Measurements from ENCODE around the gene NEK1. TPM values are rescaled to one million over a fixed set of nuclear protein-coding genes. Genes with fewer than 3 reads are reported as not detected.

The NEK1 gene
- total and polyA plus RNA-seq, 2 donors (not counting 1 experiment from before 2014, with no cell fraction given) = 3.3 to 21.4 TPM

- no CpG with 5 or more reads among the region's 4 CpGs for WGBS (ENCODE audit: insufficient coverage)
- peaks cover 25% of the 10 kb centered on the region for H3K9me3 Mint-ChIP-seq (ENCODE audit: insufficient read depth)
- CTCF ChIA-PET = no interaction called here
Measured at GRCh38 chr4:169446824-169447223, 165.6 kb downstream of the NEK1 start.

GRCh38 chr4:169443748-169444147, 168.6 kb downstream of the NEK1 start:
- Histone ChIP-seq H3K9me3 (ENCODE audit: control extremely low read depth in 1 of 3, control insufficient read depth in 2 of 3, insufficient read depth in 1 of 3, low read length in 2 of 3) (peaks cover 3 to 25% (median 19%) of the 10 kb centered on the region in 3 donors), H3K27ac (ENCODE audit: low read length in 2 of 2) (no peak overlapping the region), H3K9ac (ENCODE audit: low read length) (no peak overlapping the region), H3K79me2 (ENCODE audit: control insufficient read depth, insufficient read depth, low read length) (peaks cover 7% of the 10 kb centered on the region), H3K27me3 (replicated peaks in 1 of 4; ENCODE audit: control extremely low read depth in 1 of 4, control insufficient read depth in 3 of 4, insufficient read depth in 4 of 4, low read length in 3 of 4) (no peaks in the 10 kb centered on the region), H3K4me3 (ENCODE audit: control extremely low read depth in 1 of 5, extremely low read depth in 1 of 5, insufficient read depth in 1 of 5, low read depth in 2 of 5, low read length in 4 of 5) (no peak overlapping the region), H3K36me3 (replicated peaks in 1 of 2; ENCODE audit: control extremely low read depth in 1 of 2, control insufficient read depth in 1 of 2, extremely low read depth in 1 of 2, insufficient read depth in 2 of 2, low read length in 1 of 2) (peaks cover 2 to 5% of the 10 kb centered on the region in 2 experiments), H2AFZ (ENCODE audit: insufficient read depth, low read depth, low read length, poor library complexity, severe bottlenecking) (no peak overlapping the region), H4K20me1 (ENCODE audit: control insufficient read depth, insufficient read depth, low read length, poor library complexity, severe bottlenecking) (no peaks in the 10 kb centered on the region), H3K4me2 (replicated peaks; ENCODE audit: low read depth, low read length, poor library complexity, severe bottlenecking) (no peak overlapping the region), H3K4me1 (ENCODE audit: control insufficient read depth in 2 of 2, insufficient read depth in 2 of 2, low read length in 2 of 2) (no peaks in the 10 kb centered on the region)
- H3K27me3 Mint-ChIP-seq = no peaks in the 10 kb centered on the region
- POLR2A ChIA-PET = no interaction called here
- intact Hi-C loops (cut with micrococcal nuclease) = no loop called here
- peaks cover 25% of the 10 kb centered on the region for H3K9me3 Mint-ChIP-seq (ENCODE audit: insufficient read depth)
- ATAC-seq (ENCODE audit: low read depth) (no peak), DNase-seq (no peak)
- TF ChIP-seq CTCF (IDR thresholded peaks at IDR 0.05) (no peak), EZH2 (IDR thresholded peaks at IDR 0.05; ENCODE audit: borderline replicate concordance, insufficient read depth, low read depth, low read length, poor library complexity, severe bottlenecking) (no peak)
- no peak overlapping the region for H3K27ac Mint-ChIP-seq
- CTCF ChIA-PET = no interaction called here
- WGBS (ENCODE audit: insufficient coverage) = no CpG with 5 or more reads among the region's 1 CpG
- H3K4me1 Mint-ChIP-seq = peaks cover 14% of the 10 kb centered on the region
- H3K4me3 Mint-ChIP-seq = no peak overlapping the region

More at GRCh38 chr4:169446824-169447223, 165.6 kb downstream of the NEK1 start:
- ATAC-seq (ENCODE audit: low read depth) (no peak), DNase-seq (no peak)
- Histone ChIP-seq H3K9ac (ENCODE audit: low read length) (no peak overlapping the region), H4K20me1 (ENCODE audit: control insufficient read depth, insufficient read depth, low read length, poor library complexity, severe bottlenecking) (no peaks in the 10 kb centered on the region), H3K4me3 (ENCODE audit: control extremely low read depth in 1 of 5, extremely low read depth in 1 of 5, insufficient read depth in 1 of 5, low read depth in 2 of 5, low read length in 4 of 5) (no peak overlapping the region), H2AFZ (ENCODE audit: insufficient read depth, low read depth, low read length, poor library complexity, severe bottlenecking) (no peak overlapping the region), H3K4me2 (replicated peaks; ENCODE audit: low read depth, low read length, poor library complexity, severe bottlenecking) (no peak overlapping the region), H3K27me3 (replicated peaks in 1 of 4; ENCODE audit: control extremely low read depth in 1 of 4, control insufficient read depth in 3 of 4, insufficient read depth in 4 of 4, low read length in 3 of 4) (no peaks in the 10 kb centered on the region), H3K36me3 (replicated peaks in 1 of 2; ENCODE audit: control extremely low read depth in 1 of 2, control insufficient read depth in 1 of 2, extremely low read depth in 1 of 2, insufficient read depth in 2 of 2, low read length in 1 of 2) (peaks cover 2 to 5% of the 10 kb centered on the region in 2 experiments), H3K27ac (ENCODE audit: low read length in 2 of 2) (no peak overlapping the region), H3K4me1 (ENCODE audit: control insufficient read depth in 2 of 2, insufficient read depth in 2 of 2, low read length in 2 of 2) (no peaks in the 10 kb centered on the region), H3K79me2 (ENCODE audit: control insufficient read depth, insufficient read depth, low read length) (peaks cover 4% of the 10 kb centered on the region), H3K9me3 (ENCODE audit: control extremely low read depth in 1 of 3, control insufficient read depth in 2 of 3, insufficient read depth in 1 of 3, low read length in 2 of 3) (peaks cover 3 to 22% (median 19%) of the 10 kb centered on the region in 3 donors)
- Mint-ChIP-seq H3K4me1 (no peaks in the 10 kb centered on the region), H3K27ac (no peak overlapping the region), H3K27me3 (no peaks in the 10 kb centered on the region), H3K4me3 (no peak overlapping the region)
- POLR2A ChIA-PET = no interaction called here
- TF ChIP-seq EZH2 (IDR thresholded peaks at IDR 0.05; ENCODE audit: borderline replicate concordance, insufficient read depth, low read depth, low read length, poor library complexity, severe bottlenecking) = no peak
- no peak for TF ChIP-seq CTCF (IDR thresholded peaks at IDR 0.05)
- intact Hi-C loops (cut with micrococcal nuclease) = no loop called here

All from B cell (primary cell).